DOHH2 (cell line): ENCODE measurements around the gene FRMPD1.

Experiments used
- CTCF ChIP-seq: fragments of 200-600 bp; sonication (generic); IDR thresholded peaks from one replicate; pipeline ENCODE4 v1.5.1; 2014; ENCODE audit warnings: antibody characterized with exemption, mild to moderate bottlenecking, low read depth, low read length; ENCODE audit not compliant: poor library complexity, severe bottlenecking
- EZH2phosphoT487 ChIP-seq: fragments of 200-600 bp; sonication (generic); IDR thresholded peaks from 2 replicates; pipeline ENCODE4 v1.6.1; 2017; ENCODE audit warnings: borderline replicate concordance, mild to moderate bottlenecking, antibody characterized with exemption, low read length, moderate library complexity, mixed read lengths

- TF ChIP-seq CTCF (no peak), EZH2phosphoT487 (no peak)
These were observed 118.6 kb downstream of the FRMPD1 start for GRCh38 chr9:37769306-37769705.
